Airway epithelial cell (primary cell): ENCODE measurements around the gene VRK2. TPM values are rescaled to one million over a fixed set of nuclear protein-coding genes. Genes with fewer than 3 reads are reported as not detected.

ENCODE experiments used
- total RNA-seq: library from RNA; depleted of rRNA; stranded (reverse); fragments of >200 nt; gene quantifications from 2 replicates; pipeline ENCODE4 v1.2.3, GENCODE V29; 2015

VRK2 gene
- 30.1 and 45.8 TPM in 2 replicates for total RNA-seq

GRCh38 chr2:58046585-58047372 lies at the start of gene VRK2:
Gene VRK2, plus strand, starts transcription at chr2:58046806. Its CDS starts 2,026 bp downstream, at chr2:58048832.

Other genes starting within 250 kb of the VRK2 start
- gene FANCL, start 194.5 kb downstream of the VRK2 start, total RNA-seq, result 11.1 and 14.2 TPM in 2 replicates